Measurements from ENCODE around the gene CACNG6. TPM values are rescaled to one million over a fixed set of nuclear protein-coding genes. Genes with fewer than 3 reads are reported as not detected.

CACNG6 gene
- total RNA-seq, 1 experiment from 2014 or later, result 2.5 TPM

DNA sequence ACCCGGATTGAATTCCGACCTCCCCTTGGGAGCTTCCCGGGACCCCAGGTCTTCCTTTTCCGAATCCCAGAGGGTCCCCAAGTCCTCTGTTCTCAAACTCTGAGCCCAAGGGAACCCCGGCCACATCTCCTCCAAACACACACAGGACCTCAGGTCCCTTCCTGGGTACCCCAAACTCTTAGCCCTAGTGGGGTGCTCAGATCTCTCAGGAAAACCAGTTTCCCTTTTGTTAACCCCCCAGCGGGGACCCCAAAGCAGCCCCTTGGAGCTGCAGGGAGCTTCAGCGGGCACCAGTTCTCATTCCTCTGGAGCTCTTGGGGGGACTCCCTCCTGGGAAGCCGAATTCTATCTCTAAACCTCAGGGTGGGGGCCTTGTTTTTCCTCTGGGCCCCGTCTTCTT lies 774 bp downstream of the CACNG6 start:
- Mint-ChIP-seq H3K4me1 (peaks cover 16% of the 10 kb centered on the region), H3K36me3 (no peaks in the 10 kb centered on the region), H3K4me3 (peak overlapping the region; percentile 68), H3K27me3 (ENCODE audit: low read depth) (peaks cover 55% of the 10 kb centered on the region), H3K9me3 (no peaks in the 10 kb centered on the region), H3K27ac (no peak overlapping the region)
- POLR2A ChIA-PET, result no interaction called here
- TF ChIP-seq CREM (CRISPR knock-in tag; IDR thresholded peaks at IDR 0.05), result no peak
- no peak for TF ChIP-seq NFE2L1 (CRISPR knock-in tag; IDR thresholded peaks at IDR 0.05)
- TF ChIP-seq, protein P1, sequence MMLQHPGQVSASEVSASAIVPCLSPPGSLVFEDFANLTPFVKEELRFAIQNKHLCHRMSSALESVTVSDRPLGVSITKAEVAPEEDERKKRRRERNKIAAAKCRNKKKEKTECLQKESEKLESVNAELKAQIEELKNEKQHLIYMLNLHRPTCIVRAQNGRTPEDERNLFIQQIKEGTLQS (CRISPR knock-in tag; conservative IDR thresholded peaks at IDR 0.05), result no peak
- TF ChIP-seq, protein P2, sequence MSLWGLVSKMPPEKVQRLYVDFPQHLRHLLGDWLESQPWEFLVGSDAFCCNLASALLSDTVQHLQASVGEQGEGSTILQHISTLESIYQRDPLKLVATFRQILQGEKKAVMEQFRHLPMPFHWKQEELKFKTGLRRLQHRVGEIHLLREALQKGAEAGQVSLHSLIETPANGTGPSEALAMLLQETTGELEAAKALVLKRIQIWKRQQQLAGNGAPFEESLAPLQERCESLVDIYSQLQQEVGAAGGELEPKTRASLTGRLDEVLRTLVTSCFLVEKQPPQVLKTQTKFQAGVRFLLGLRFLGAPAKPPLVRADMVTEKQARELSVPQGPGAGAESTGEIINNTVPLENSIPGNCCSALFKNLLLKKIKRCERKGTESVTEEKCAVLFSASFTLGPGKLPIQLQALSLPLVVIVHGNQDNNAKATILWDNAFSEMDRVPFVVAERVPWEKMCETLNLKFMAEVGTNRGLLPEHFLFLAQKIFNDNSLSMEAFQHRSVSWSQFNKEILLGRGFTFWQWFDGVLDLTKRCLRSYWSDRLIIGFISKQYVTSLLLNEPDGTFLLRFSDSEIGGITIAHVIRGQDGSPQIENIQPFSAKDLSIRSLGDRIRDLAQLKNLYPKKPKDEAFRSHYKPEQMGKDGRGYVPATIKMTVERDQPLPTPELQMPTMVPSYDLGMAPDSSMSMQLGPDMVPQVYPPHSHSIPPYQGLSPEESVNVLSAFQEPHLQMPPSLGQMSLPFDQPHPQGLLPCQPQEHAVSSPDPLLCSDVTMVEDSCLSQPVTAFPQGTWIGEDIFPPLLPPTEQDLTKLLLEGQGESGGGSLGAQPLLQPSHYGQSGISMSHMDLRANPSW (CRISPR knock-in tag; conservative IDR thresholded peaks at IDR 0.05; ENCODE audit: low read depth), result no peak
- TF ChIP-seq, protein P3, sequence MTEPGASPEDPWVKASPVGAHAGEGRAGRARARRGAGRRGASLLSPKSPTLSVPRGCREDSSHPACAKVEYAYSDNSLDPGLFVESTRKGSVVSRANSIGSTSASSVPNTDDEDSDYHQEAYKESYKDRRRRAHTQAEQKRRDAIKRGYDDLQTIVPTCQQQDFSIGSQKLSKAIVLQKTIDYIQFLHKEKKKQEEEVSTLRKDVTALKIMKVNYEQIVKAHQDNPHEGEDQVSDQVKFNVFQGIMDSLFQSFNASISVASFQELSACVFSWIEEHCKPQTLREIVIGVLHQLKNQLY (CRISPR knock-in tag; IDR thresholded peaks at IDR 0.05), result no peak
- TF ChIP-seq JUN (CRISPR knock-in tag; IDR thresholded peaks at IDR 0.05), result no peak
- no peak for TF ChIP-seq ATF1 (CRISPR knock-in tag; IDR thresholded peaks at IDR 0.05)
- TF ChIP-seq ZMAT4 (CRISPR knock-in tag; IDR thresholded peaks at IDR 0.05), result no peak
- TF ChIP-seq ZNF532 (CRISPR knock-in tag; IDR thresholded peaks at IDR 0.05; ENCODE audit: borderline replicate concordance), result no peak
- no peak for TF ChIP-seq IRF2 (CRISPR knock-in tag; IDR thresholded peaks at IDR 0.05; ENCODE audit: borderline replicate concordance, low read depth)
- no peak for TF ChIP-seq ZNF671 (CRISPR knock-in tag; IDR thresholded peaks at IDR 0.05)
- TF ChIP-seq, protein P4, sequence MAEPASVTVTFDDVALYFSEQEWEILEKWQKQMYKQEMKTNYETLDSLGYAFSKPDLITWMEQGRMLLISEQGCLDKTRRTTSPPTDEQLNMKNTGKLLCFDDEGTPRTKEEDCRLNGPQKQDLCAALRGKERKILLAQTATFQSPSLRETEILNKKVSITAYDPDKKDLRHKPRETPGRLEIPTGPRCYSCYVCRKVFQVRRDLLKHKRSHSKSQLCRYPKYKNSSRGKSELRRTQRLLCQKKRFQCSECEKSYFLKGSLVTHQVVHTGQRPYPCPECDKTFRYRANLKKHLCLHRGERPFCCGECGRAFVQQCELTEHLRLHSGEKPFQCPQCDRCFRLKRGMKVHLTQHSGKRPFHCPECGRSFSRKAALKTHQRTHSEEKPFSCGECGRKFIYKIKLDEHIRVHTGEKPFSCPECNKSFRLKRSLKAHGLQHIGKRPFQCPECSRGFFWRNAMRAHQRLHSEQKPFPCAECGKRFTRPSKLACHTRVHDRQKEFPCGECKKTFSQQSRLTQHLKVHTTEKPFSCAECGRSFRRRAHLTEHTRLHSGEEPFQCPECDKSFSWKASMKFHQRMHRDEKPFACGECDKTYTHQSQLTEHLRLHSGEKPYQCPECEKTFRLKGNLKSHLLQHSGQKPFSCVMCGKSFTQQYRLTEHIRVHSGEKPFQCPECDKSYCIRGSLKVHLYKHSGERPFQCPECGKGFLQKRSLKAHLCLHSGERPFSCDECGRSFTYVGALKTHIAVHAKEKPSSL (CRISPR knock-in tag; conservative IDR thresholded peaks at IDR 0.05), result no peak
- TF ChIP-seq ZBTB21 (CRISPR knock-in tag; IDR thresholded peaks at IDR 0.05; ENCODE audit: borderline replicate concordance), result no peak
- TF ChIP-seq GTF2I (CRISPR knock-in tag; conservative IDR thresholded peaks at IDR 0.05), result no peak
- no peak for TF ChIP-seq NR3C1 (CRISPR knock-in tag; conservative IDR thresholded peaks at IDR 0.05; ENCODE audit: low read depth)
- TF ChIP-seq, protein P5, sequence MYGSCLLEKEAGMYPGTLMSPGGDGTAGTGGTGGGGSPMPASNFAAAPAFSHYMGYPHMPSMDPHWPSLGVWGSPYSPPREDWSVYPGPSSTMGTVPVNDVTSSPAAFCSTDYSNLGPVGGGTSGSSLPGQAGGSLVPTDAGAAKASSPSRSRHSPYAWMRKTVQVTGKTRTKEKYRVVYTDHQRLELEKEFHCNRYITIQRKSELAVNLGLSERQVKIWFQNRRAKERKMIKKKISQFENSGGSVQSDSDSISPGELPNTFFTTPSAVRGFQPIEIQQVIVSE (CRISPR knock-in tag; IDR thresholded peaks at IDR 0.05; ENCODE audit: borderline replicate concordance), result no peak
- TF ChIP-seq FOXJ3 (CRISPR knock-in tag; IDR thresholded peaks at IDR 0.05; ENCODE audit: borderline replicate concordance), result no peak
- no peak for TF ChIP-seq USF2 (CRISPR knock-in tag; IDR thresholded peaks at IDR 0.05)
- TF ChIP-seq, protein P6, sequence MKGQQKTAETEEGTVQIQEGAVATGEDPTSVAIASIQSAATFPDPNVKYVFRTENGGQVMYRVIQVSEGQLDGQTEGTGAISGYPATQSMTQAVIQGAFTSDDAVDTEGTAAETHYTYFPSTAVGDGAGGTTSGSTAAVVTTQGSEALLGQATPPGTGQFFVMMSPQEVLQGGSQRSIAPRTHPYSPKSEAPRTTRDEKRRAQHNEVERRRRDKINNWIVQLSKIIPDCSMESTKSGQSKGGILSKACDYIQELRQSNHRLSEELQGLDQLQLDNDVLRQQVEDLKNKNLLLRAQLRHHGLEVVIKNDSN (CRISPR knock-in tag; IDR thresholded peaks at IDR 0.05), result no peak
- TF ChIP-seq ZNF138 (CRISPR knock-in tag; conservative IDR thresholded peaks at IDR 0.05), result no peak
- ATAC-seq (no peak), DNase-seq (ENCODE audit: low spot score) (no peak)
- CTCF ChIA-PET, result interaction anchor here (1.0 to 2.7 kb wide), 5 partner anchors 11 to 50 kb away, joined by 3 to 13 read pairs (median 6); no protein-coding TSS in a partner anchor
